IMR-90 (cell line): ENCODE results near the gene ZC3H14. TPM values are rescaled to one million over a fixed set of nuclear protein-coding genes. Genes with fewer than 3 reads are reported as not detected.

ENCODE experiments used
- ATAC-seq: fragments of 200-7000 bp; cut with Tn5 transposase; 2 replicates; pipeline ENCODE4 v1.9.1; 2020; ENCODE audit warnings: low read depth, mild to moderate bottlenecking, moderate library complexity
- BruUV-seq: library from RNA; stranded (reverse); fragments of 400-500 nt; replicated peaks from 2 replicates; lab custom pipeline; 2021; lab: Mats Ljungman, UMichigan
- CTCF ChIA-PET: fragments of 300-600 bp; formaldehyde crosslinking; extraction: SDS; loops from one replicate; lab custom pipeline; 2021; ENCODE audit warnings: antibody characterized with exemption; lab: Yijun Ruan, JAX
- POLR2A ChIA-PET: fragments of 300-600 bp; sonication (Branson Sonifier 250); formaldehyde crosslinking; loops from one replicate; lab custom pipeline; 2022; ENCODE audit warnings: antibody characterized with exemption; ENCODE audit not compliant: unreplicated experiment; lab: Charles Lee
- DNase-seq: peaks from one replicate; pipeline ENCODE4 v3.0.0; 2013
- H2AFZ ChIP-seq: replicated peaks from 2 replicates; pipeline ENCODE3; 2013; ENCODE audit warnings: low read length, mild to moderate bottlenecking; ENCODE audit not compliant: poor library complexity
- H2AK5ac ChIP-seq: 2 replicates; pipeline ENCODE4 v1.6.1; 2013; ENCODE audit warnings: low read depth, low read length, inconsistent platforms
- H2AK9ac ChIP-seq: replicated peaks from 2 replicates; pipeline ENCODE3; 2013; ENCODE audit warnings: mild to moderate bottlenecking, low read depth, low read length, moderate library complexity; ENCODE audit not compliant: poor library complexity
- H2BK120ac ChIP-seq: 2 replicates; pipeline ENCODE4 v1.6.1; 2013; ENCODE audit warnings: low read depth, low read length, inconsistent platforms
- H2BK15ac ChIP-seq: 3 replicates; pipeline ENCODE4 v1.6.1; 2013; ENCODE audit warnings: low read depth, low read length, inconsistent platforms
- H2BK20ac ChIP-seq: 2 replicates; pipeline ENCODE4 v1.6.1; 2013; ENCODE audit warnings: low read depth, mild to moderate bottlenecking, inconsistent platforms, low read length, moderate library complexity
- H2BK5ac ChIP-seq: 2 replicates; pipeline ENCODE4 v1.6.1; 2013; ENCODE audit warnings: mild to moderate bottlenecking, low read depth, low read length, inconsistent platforms; ENCODE audit not compliant: poor library complexity, severe bottlenecking
- H3K14ac ChIP-seq: replicated peaks from 2 replicates; pipeline ENCODE4 v1.6.1; 2013; ENCODE audit warnings: low read depth, low read length, inconsistent platforms
- H3K18ac ChIP-seq: 2 replicates; pipeline ENCODE4 v1.6.1; 2013; ENCODE audit warnings: low read depth, low read length, control low read depth
- H3K23ac ChIP-seq: 2 replicates; pipeline ENCODE4 v1.6.1; 2013; ENCODE audit warnings: low read depth, low read length, inconsistent platforms
- H3K27ac ChIP-seq: 2 replicates; pipeline ENCODE4 v1.5.1; 2013; ENCODE audit warnings: mild to moderate bottlenecking, control low read depth, low read length; ENCODE audit not compliant: insufficient read depth
- H3K27me3 ChIP-seq: 2 replicates; pipeline ENCODE4 v1.6.1; 2013; ENCODE audit warnings: low read length; ENCODE audit not compliant: control insufficient read depth, insufficient read depth
- H3K36me3 ChIP-seq: 2 replicates; pipeline ENCODE4 v1.6.1; 2013; ENCODE audit warnings: low read length, mixed read lengths; ENCODE audit not compliant: control insufficient read depth, insufficient read depth
- H3K4ac ChIP-seq: 2 replicates; pipeline ENCODE4 v1.6.1; 2013; ENCODE audit warnings: low read depth, low read length, inconsistent platforms
- H3K4me1 ChIP-seq: 2 replicates; pipeline ENCODE4 v1.6.1; 2013; ENCODE audit warnings: low read length, mixed read lengths; ENCODE audit not compliant: control insufficient read depth, insufficient read depth
- H3K4me2 ChIP-seq: 2 replicates; pipeline ENCODE4 v1.6.1; 2013; ENCODE audit warnings: low read depth, mild to moderate bottlenecking, control low read depth, low read length, moderate library complexity
- H3K4me3 ChIP-seq: 2 replicates; pipeline ENCODE4 v1.5.1; 2013; ENCODE audit warnings: low read depth, mild to moderate bottlenecking, control low read depth, low read length, moderate library complexity; ENCODE audit not compliant: insufficient read depth
- H3K56ac ChIP-seq: 2 replicates; pipeline ENCODE4 v1.6.1; 2013; ENCODE audit warnings: low read length, inconsistent platforms; ENCODE audit not compliant: insufficient read depth; ENCODE audit errors: extremely low read depth
- H3K79me1 ChIP-seq, 2 experiments: 2 replicates each; pipeline ENCODE4 v1.6.1; 2013; ENCODE audit warnings: low read length in 2 of 2, inconsistent platforms in 1 of 2, low read depth in 1 of 2
- H3K9ac ChIP-seq: 2 replicates; pipeline ENCODE4 v1.6.1; 2013; ENCODE audit warnings: low read depth, low read length, control low read depth
- H3K9me1 ChIP-seq: 2 replicates; pipeline ENCODE4 v1.6.1; 2013; ENCODE audit warnings: low read length, inconsistent platforms; ENCODE audit not compliant: insufficient read depth
- H3K9me3 ChIP-seq: 2 replicates; pipeline ENCODE4 v1.6.1; 2013; ENCODE audit warnings: low read length; ENCODE audit not compliant: control insufficient read depth, insufficient read depth
- H4K20me1 ChIP-seq: 2 replicates; pipeline ENCODE4 v1.6.1; 2013; ENCODE audit warnings: low read length, inconsistent platforms; ENCODE audit not compliant: insufficient read depth
- H4K5ac ChIP-seq: 2 replicates; pipeline ENCODE4 v1.6.1; 2013; ENCODE audit warnings: mild to moderate bottlenecking, low read depth, low read length, control low read depth
- H4K8ac ChIP-seq, 2 experiments: 2 replicates each; pipeline ENCODE4 v1.6.1; 2013; ENCODE audit warnings: low read depth in 2 of 2, low read length in 2 of 2, control low read depth in 1 of 2, inconsistent platforms in 1 of 2
- H4K91ac ChIP-seq: 2 replicates; pipeline ENCODE4 v1.6.1; 2013; ENCODE audit warnings: low read depth, low read length, inconsistent platforms; ENCODE audit not compliant: insufficient read depth
- BHLHE40 ChIP-seq: fragments of 150-350 bp; IDR thresholded peaks from 2 replicates; pipeline ENCODE4 v1.6.1; 2016; ENCODE audit warnings: mild to moderate bottlenecking, low read depth, low read length
- CTCF ChIP-seq: conservative IDR thresholded peaks from 2 replicates; pipeline ENCODE4 v1.5.1; 2012; ENCODE audit warnings: mild to moderate bottlenecking, low read depth, low read length, improper control_type of control experiment
- FOS ChIP-seq: fragments of 150-350 bp; IDR thresholded peaks from 2 replicates; pipeline ENCODE4 v1.6.1; 2016; ENCODE audit warnings: low read depth, low read length
- MAFK ChIP-seq: IDR thresholded peaks from 2 replicates; pipeline ENCODE4 v1.6.1; 2012; ENCODE audit warnings: low read depth, low read length, improper control_type of control experiment
- MAZ ChIP-seq: IDR thresholded peaks from 2 replicates; pipeline ENCODE4 v1.6.1; 2012; ENCODE audit warnings: low read depth, mild to moderate bottlenecking, low read length, improper control_type of control experiment, moderate library complexity, borderline replicate concordance
- MXI1 ChIP-seq: IDR thresholded peaks from 2 replicates; pipeline ENCODE4 v1.6.1; 2012; ENCODE audit warnings: low read depth, mild to moderate bottlenecking, low read length, moderate library complexity, borderline replicate concordance
- POLR2A ChIP-seq: IDR thresholded peaks from 2 replicates; pipeline ENCODE4 v1.6.1; 2012; ENCODE audit warnings: mild to moderate bottlenecking, low read depth, low read length
- RAD21 ChIP-seq: IDR thresholded peaks from 2 replicates; pipeline ENCODE4 v1.6.1; 2012; ENCODE audit warnings: low read length, improper control_type of control experiment
- RCOR1 ChIP-seq: IDR thresholded peaks from 2 replicates; pipeline ENCODE4 v1.6.1; 2012; ENCODE audit warnings: mild to moderate bottlenecking, low read length, improper control_type of control experiment; ENCODE audit not compliant: insufficient replicate concordance
- RFX5 ChIP-seq: IDR thresholded peaks from 2 replicates; pipeline ENCODE4 v1.8.0; 2012; ENCODE audit warnings: low read depth, mild to moderate bottlenecking, low read length, moderate library complexity
- SMC3 ChIP-seq: fragments of 150-350 bp; IDR thresholded peaks from 2 replicates; pipeline ENCODE4 v1.6.1; 2016; ENCODE audit warnings: low read depth, mild to moderate bottlenecking, antibody characterized with exemption, low read length, moderate library complexity
- USF2 ChIP-seq: fragments of 150-350 bp; IDR thresholded peaks from 2 replicates; pipeline ENCODE4 v1.6.1; 2017; ENCODE audit warnings: mild to moderate bottlenecking, antibody characterized with exemption, low read length, low read depth
- WGBS, 2 experiments: methylation state at CpG; one replicate each; pipeline versions ENCODE4 v1.1.5 to v1.1.7; 2013; ENCODE audit warnings: missing lambda C conversion rate in 2 of 2; ENCODE audit not compliant: insufficient read length in 1 of 2; ENCODE audit errors: extremely low coverage in 2 of 2; 5-methylcytosine and 5-hydroxymethylcytosine counted together
- dilution Hi-C: fragments of 300-500 bp; cut with HindIII; formaldehyde crosslinking; loops from one replicate; pipeline ENCODE4 v1.14.3; 2018; ENCODE audit warnings: low sequenced_read_pairs; ENCODE audit not compliant: unreplicated experiment
- in situ Hi-C: fragments of 300-500 bp; cut with MboI; formaldehyde crosslinking; loops from 3 replicates; pipeline ENCODE4 v1.14.3; 2019; ENCODE audit warnings: low sequenced_read_pairs, inconsistent platforms, mixed read lengths
- intact Hi-C: fragments of 100-400 bp; cut with micrococcal nuclease; formaldehyde crosslinking; loops from 2 replicates; pipeline ENCODE4 v1.10.0; 2022
- polyA plus RNA-seq, 3 experiments: library from polyadenylated mRNA; depleted of rRNA; stranded (reverse); fragments of >200 nt; gene quantifications; 2 replicates each; pipeline ENCODE4 v1.2.3, GENCODE V29; 2012; ENCODE audit warnings: low replicate concordance in 1 of 3
- total RNA-seq: library from RNA; depleted of rRNA; stranded (reverse); fragments of >200 nt; gene quantifications from 2 replicates; pipeline ENCODE4 v1.2.3, GENCODE V29; 2012

The ZC3H14 gene
- total and polyA plus RNA-seq, 2 of the 4 experiments (the other 2 are of a cell fraction): 72.5 to 111 TPM

- Histone ChIP-seq H3K4me1 (0 out of 2 replicates have a peak, but pooled peaks cover 3% of the 10 kb centered on the region), H3K4ac (no peak overlapping the region), H2BK15ac (no peak overlapping the region), H3K27me3 (no peaks in the 10 kb centered on the region), H3K18ac (no peak overlapping the region), H2AK5ac (no peak overlapping the region), H3K14ac (no peak overlapping the region), H4K20me1 (no peaks in the 10 kb centered on the region), H2BK5ac (no peak overlapping the region), H2BK120ac (no peak overlapping the region), H3K23ac (no peak overlapping the region), H4K91ac (no peak overlapping the region), H4K8ac (peak overlapping the region in 1 of 2 experiments; percentile 33; a peak in 1 of 4 replicates), H3K4me3 (no peak overlapping the region), H3K9me3 (no peaks in the 10 kb centered on the region), H3K36me3 (no peaks in the 10 kb centered on the region; the same call in 1 of the 2 replicates), H2AK9ac (no peak overlapping the region), H2BK20ac (no peak overlapping the region), H3K56ac (no peak overlapping the region), H3K79me1 (peaks cover 0 to 3% of the 10 kb centered on the region in 2 experiments; a peak in 1 of 4 replicates), H3K27ac (no peak overlapping the region), H4K5ac (no peak overlapping the region; the same call in 1 of the 2 replicates), H3K9me1 (no peaks in the 10 kb centered on the region), H3K9ac (no peak overlapping the region), H2AFZ (peak overlapping the region; percentile 14), H3K4me2 (no peak overlapping the region)
- WGBS, 2 experiments: 67% methylated on average over 1 of the region's 4 CpGs; no CpG with 5 or more reads in 1 of the 2 experiments
- TF ChIP-seq MAZ: no peak
- TF ChIP-seq CTCF: no peak
- no peak for TF ChIP-seq BHLHE40
- no peak for TF ChIP-seq MAFK
- no peak for TF ChIP-seq FOS
- no peak for TF ChIP-seq RAD21
- TF ChIP-seq USF2: no peak
- TF ChIP-seq POLR2A: no peak
- no peak for TF ChIP-seq RCOR1
- no peak for TF ChIP-seq SMC3
- TF ChIP-seq RFX5: no peak
- no peak for TF ChIP-seq MXI1
- POLR2A ChIA-PET: no interaction called here
- CTCF ChIA-PET: interaction anchor here (1.0 kb wide), 1 partner anchor 119 kb away, joined by 3 read pairs; no protein-coding TSS in a partner anchor
- DNase-seq (no peak), ATAC-seq (no peak)
- no TSS peak for BruUV-seq
- in situ Hi-C loops (loop anchor here (5.0 to 25.0 kb wide), 2 partner anchors 343 to 1268 kb away; no protein-coding TSS in a partner anchor), intact Hi-C loops (loop anchor here (5.0 kb wide), 1 partner anchor 1248 kb away; no protein-coding TSS in a partner anchor), dilution Hi-C loops (no loop called here)
These were observed 106.5 kb downstream of the ZC3H14 start for GRCh38 chr14:88669346-88669745.
